Testis (tissue), 3 donors: ENCODE results near the gene HIGD2A. TPM values are rescaled to one million over a fixed set of nuclear protein-coding genes. Genes with fewer than 3 reads are reported as not detected.

Source experiments
- DNase-seq: peaks from one replicate; pipeline ENCODE4 v3.0.0-alpha.2; 2019
- H3K27ac ChIP-seq, 2 donors: fragments of 200-600 bp; sonication (generic); one replicate each; pipeline ENCODE4 v1.5.1; 2019
- H3K27me3 ChIP-seq: fragments of 200-600 bp; sonication (generic); one replicate; pipeline ENCODE4 v1.5.1; 2019
- H3K36me3 ChIP-seq: fragments of 200-600 bp; sonication (generic); one replicate; pipeline ENCODE4 v1.5.1; 2017; ENCODE audit warnings: low read depth; ENCODE audit errors: missing control alignments
- H3K4me1 ChIP-seq: fragments of 200-600 bp; sonication (generic); one replicate; pipeline ENCODE4 v1.5.1; 2019
- H3K4me3 ChIP-seq, 2 donors: fragments of 200-600 bp; sonication (generic); one replicate each; pipeline ENCODE4 v1.5.1; 2017 to 2019
- H3K9me3 ChIP-seq: fragments of 200-600 bp; sonication (generic); one replicate; pipeline ENCODE4 v1.5.1; 2017
- CTCF ChIP-seq, 3 experiments: fragments of 450-650 bp in 2 of 3; fragments of 200-600 bp in 1 of 3; sonication (generic) in 1 of 3; IDR thresholded peaks; one replicate each; pipeline ENCODE4 v1.5.1; 2016 to 2019; ENCODE audit warnings: antibody characterized with exemption in 3 of 3, mild to moderate bottlenecking in 2 of 3, moderate library complexity in 1 of 3
- POLR2A ChIP-seq: fragments of 450-650 bp; IDR thresholded peaks from one replicate; pipeline ENCODE4 v1.6.1; 2017; ENCODE audit warnings: antibody characterized with exemption, mild to moderate bottlenecking, moderate library complexity
- WGBS, 2 donors: methylation state at CpG; one replicate each; pipeline ENCODE4 v1.1.5; 2018; 5-methylcytosine and 5-hydroxymethylcytosine counted together
- intact Hi-C: fragments of 100-400 bp; cut with DNase I; formaldehyde crosslinking; loops from one replicate; pipeline ENCODE4 v1.15.1; 2023; ENCODE audit warnings: low total_unique reads
- polyA plus RNA-seq: library from polyadenylated mRNA; stranded (reverse); fragments of 350-450 nt; fragmentation: Illumina TruSeq; extraction: RNeasy Lipid Tissue Mini Kit (QIAGEN cat#74804); gene quantifications from one replicate; pipeline ENCODE4 v1.2.3, GENCODE V29; 2014; ENCODE audit warnings: low read depth, low replicate concordance; ENCODE audit not compliant: insufficient read depth
- total RNA-seq, 2 donors: library from RNA; depleted of rRNA; stranded (reverse); fragments of >200 nt; gene quantifications; one replicate each; pipeline ENCODE4 v1.2.3, GENCODE V29; 2016

Gene HIGD2A
- total and polyA plus RNA-seq, 3 donors from 2014 or later: 128 to 184 (median 129) TPM

- WGBS, 2 donors: 4% methylated on average over 34 to 40 of the region's 56 CpGs
- peak within 1 kb of the TSS; percentile 94 to 98 for H3K4me3 ChIP-seq
- no peaks in the 10 kb centered on the region for H3K9me3 ChIP-seq
- intact Hi-C loops: no loop called here
- H3K36me3 ChIP-seq: no peaks in the 10 kb centered on the region
- peak; percentile 98 for DNase-seq
- peak within 1 kb of the TSS; percentile 72 to 73 for H3K27ac ChIP-seq
- TF ChIP-seq POLR2A: peak; percentile 7
- no peak for TF ChIP-seq CTCF (IDR thresholded peaks at IDR 0.05)
- no peaks in the 10 kb centered on the region for H3K27me3 ChIP-seq
- peaks cover 9% of the 10 kb centered on the region for H3K4me1 ChIP-seq
Observed at GRCh38 chr5:176361437-176362232, 26.9 kb upstream of the HIGD2A start, which contains the start of gene KIAA1191. Gene KIAA1191, minus strand, starts transcription at chr5:176361764. Its CDS starts 2,256 bp downstream, at chr5:176359508.

DNA sequence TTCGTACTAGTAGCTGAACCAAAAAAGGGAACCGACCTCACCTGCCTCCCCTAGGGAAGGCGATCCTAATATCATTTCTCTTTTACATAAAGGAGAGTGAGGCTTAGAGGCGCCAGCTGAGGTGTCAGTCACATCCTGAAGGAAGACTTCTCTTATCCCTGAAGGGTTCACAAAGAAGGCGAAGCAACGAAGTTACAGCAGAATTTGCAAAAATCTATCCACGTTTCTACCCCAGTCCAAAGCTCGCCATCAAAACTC, 26.4 kb upstream of the HIGD2A start:
- Histone ChIP-seq H3K27ac (no peak overlapping the region), H3K27me3 (no peaks in the 10 kb centered on the region), H3K4me3 (peak overlapping the region; percentile 94 to 98), H3K4me1 (peaks cover 9% of the 10 kb centered on the region), H3K9me3 (no peaks in the 10 kb centered on the region), H3K36me3 (no peaks in the 10 kb centered on the region)
- no peak for DNase-seq
- intact Hi-C loops: no loop called here
- no peak for TF ChIP-seq CTCF (IDR thresholded peaks at IDR 0.05)
- TF ChIP-seq POLR2A: no peak
- 48 to 62% methylated on average over 8 of the region's 8 CpGs for WGBS, 2 donors

GRCh38 chr5:176364765-176365350, 23.7 kb upstream of the HIGD2A start:
- DNase-seq: no peak
- Histone ChIP-seq H3K4me1 (peaks cover 7% of the 10 kb centered on the region), H3K27ac (peak overlapping the region; percentile 40 to 80), H3K27me3 (no peaks in the 10 kb centered on the region), H3K9me3 (no peaks in the 10 kb centered on the region), H3K36me3 (no peaks in the 10 kb centered on the region), H3K4me3 (peak overlapping the region; percentile 75 to 79)
- TF ChIP-seq CTCF (IDR thresholded peaks at IDR 0.05) (no peak), POLR2A (no peak)
- WGBS, 2 donors: 18 to 25% methylated on average over 22 to 28 of the region's 28 CpGs
- intact Hi-C loops: no loop called here

GRCh38 chr5:176365351-176366231, 23.0 kb upstream of the HIGD2A start, which contains the start of gene ARL10:
Gene ARL10, plus strand, starts transcription at chr5:176365487. Its CDS starts 77 bp downstream, at chr5:176365564.
- H3K9me3 ChIP-seq: no peaks in the 10 kb centered on the region
- H3K27me3 ChIP-seq: no peaks in the 10 kb centered on the region
- H3K4me3 ChIP-seq: peak within 1 kb of the TSS; percentile 75 to 79
- H3K27ac ChIP-seq: peak within 1 kb of the TSS; percentile 40 to 80
- TF ChIP-seq POLR2A: no peak
- TF ChIP-seq CTCF (IDR thresholded peaks at IDR 0.05): no peak
- intact Hi-C loops: no loop called here
- DNase-seq: peak; percentile 43
- H3K4me1 ChIP-seq: no peaks in the 10 kb centered on the region
- 1 to 3% methylated on average over 17 to 105 of the region's 108 CpGs for WGBS, 2 donors
- H3K36me3 ChIP-seq: no peaks in the 10 kb centered on the region
